GM19239 (cell line): ENCODE measurements around the gene C19orf12.
A peak's percentile ranks its signal among the peaks of the same experiment; 100 is the strongest.
"Not testable (repeated sequence)": the region's sequence is repeated elsewhere in the genome, so short reads cannot be mapped to it uniquely, and the experiment has no call there.

Source experiments
- DNase-seq: peaks from one replicate; pipeline ENCODE4 v3.0.0; 2011; ENCODE audit warnings: low spot score; ENCODE audit not compliant: insufficient read length
- FAIRE-seq: peaks from 2 replicates; lab custom pipeline; 2011; peaks lifted over from hg19 to GRCh38; lab: Jason Lieb, UNC

C19orf12 gene

DNA sequence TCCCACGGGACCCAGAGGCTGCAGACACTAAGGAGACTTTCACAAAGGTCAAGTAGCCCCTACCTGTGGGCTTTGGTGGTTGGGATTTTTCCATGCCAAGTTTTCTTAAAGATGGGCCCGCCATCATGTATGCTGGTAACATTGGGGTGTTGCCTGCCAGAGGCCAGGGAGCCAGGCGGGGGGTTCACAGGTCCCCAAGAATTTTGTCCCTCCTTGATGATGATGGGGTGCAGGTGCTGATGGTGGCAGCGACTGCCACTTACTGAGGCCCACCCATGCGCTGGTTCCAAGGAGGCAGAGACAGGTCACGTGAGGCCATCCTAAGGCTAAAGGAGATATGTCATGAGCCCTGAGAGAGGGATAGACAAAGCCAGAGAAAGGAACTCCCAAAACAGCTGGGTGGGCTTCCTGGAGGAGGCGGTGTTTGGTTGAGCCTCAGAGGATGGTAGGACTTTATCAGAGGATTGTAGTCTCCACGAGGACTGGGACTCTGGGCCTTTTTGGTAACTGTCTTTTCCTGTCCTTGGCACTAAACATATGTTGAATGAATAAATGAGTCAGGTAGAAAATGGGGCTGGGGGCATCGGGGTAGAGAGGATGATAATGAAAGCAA lies 35.4 kb downstream of the C19orf12 start:
- no peak for FAIRE-seq

DNA sequence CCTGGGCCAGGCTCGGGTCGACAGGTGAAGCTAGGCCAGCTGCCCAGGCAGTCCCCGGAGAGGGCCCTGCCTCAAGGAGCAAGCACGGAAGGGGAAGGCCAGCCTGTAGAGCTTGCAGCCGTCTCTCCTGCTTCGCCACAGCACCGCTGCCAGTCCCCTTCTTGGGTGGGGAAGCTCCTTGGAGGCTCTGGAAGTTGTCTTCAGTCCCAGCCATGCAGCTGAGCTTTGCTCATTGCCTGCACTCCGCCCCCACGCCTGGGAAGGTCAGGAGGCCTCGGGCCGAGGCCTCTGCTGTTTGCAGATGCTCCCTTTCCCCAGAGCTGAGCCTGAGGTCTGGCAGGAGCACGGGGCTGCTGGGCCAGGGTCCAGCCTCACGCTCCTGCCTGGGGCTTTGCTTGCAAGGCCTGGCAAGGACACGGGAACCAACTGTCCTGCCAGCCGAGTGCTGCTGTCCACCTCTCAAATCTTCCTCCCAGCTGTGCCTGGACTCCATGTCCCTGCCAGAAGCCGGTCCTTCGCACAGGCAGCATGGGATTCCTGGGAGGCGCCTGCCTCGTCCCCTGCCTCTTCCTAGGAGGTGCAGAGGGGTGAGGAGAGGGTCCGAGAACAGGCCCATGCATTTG lies 36.5 kb downstream of the C19orf12 start:
- no peak for DNase-seq
- no peak for FAIRE-seq

More for the DNA sequence above, 35.4 kb downstream of the C19orf12 start:
- no peak for DNase-seq

DNA sequence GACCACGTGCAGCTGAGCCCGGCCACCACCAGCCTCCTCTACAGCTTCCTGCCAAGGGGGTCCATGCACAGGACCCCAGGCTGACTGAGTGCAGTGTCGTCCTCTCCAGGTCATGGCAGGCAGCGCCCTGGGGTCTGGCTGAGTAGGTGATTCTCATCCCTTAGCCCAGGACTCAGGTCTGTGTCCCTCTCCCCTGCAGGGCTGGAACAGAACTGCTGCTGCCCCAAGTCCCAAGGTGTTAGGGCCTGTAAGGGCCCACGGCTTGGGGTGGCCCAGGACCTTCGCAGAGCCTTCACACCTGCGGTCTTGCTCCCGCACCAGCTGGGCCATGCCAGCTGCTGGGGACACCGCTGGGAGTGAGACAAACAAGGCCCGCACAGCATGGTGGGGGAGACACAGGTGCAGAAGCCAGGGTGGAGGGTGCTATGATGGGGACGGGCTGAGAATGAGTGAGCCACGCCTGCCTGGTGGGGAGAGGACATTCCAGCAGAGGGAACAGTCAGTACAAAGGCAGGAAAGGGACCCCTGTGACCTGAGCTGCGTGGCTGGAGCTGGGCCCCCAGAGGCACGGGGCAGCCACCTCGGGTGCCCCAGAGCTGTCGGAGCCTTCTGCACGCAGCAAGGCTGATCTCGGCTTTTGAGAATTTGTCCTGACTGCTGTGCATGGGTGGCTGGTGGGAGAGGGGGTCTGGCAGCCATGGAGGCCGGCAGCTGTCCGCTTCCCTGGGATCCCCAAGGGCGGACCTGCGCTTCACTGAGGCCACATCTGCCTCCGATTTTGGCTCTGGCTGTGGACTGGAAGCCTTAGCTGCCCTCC lies 37.9 kb downstream of the C19orf12 start:
- DNase-seq (no peak), FAIRE-seq (no peak)

DNA sequence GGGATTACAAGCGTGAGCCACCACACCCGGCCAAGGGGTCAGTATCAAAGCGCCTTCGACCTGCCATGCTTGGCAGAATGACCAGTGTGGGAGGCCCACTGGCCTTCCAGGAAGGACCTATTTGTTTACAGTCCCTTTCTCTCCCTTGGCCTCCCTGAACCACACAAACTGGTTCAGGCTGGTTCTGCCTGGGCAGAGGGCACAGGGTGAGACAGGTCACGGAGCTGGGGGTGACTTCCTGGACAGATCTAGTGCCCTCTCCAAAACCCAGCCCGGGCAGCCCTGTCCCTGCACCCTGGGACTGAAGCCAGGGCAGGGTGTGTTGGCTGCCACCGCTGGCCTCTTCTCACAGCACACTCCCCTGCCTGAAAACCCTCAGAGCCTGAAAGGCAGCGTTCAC lies 38.5 kb downstream of the C19orf12 start:
- FAIRE-seq (no peak), DNase-seq (no peak)

DNA sequence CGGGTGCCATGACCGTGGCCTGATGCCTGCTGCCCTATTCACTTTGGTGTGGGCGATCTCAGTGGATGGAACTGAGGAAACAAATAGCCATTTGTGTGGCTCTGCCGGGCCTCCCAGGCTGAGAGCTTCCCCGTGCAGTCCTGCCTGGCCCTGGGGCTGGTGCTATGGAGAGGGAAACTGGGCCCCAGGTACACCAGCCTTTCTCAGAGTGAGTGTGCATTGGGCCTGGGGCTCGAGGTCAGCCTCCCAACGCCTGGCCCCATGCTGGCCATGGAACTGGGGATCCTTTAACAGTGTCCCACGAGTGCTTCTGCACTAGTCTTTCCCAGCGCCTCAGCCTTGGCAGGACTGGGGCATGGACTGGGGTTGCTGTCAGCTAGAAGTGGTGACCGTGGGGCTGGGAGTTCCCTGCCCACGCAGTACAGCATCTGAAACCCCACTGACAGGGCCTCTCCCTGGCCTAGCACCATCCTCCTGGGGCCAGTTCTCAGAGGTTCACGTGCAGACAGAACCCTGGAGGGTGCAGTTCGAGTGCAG lies 39.3 kb downstream of the C19orf12 start:
- FAIRE-seq (no peak), DNase-seq (no peak)

DNA sequence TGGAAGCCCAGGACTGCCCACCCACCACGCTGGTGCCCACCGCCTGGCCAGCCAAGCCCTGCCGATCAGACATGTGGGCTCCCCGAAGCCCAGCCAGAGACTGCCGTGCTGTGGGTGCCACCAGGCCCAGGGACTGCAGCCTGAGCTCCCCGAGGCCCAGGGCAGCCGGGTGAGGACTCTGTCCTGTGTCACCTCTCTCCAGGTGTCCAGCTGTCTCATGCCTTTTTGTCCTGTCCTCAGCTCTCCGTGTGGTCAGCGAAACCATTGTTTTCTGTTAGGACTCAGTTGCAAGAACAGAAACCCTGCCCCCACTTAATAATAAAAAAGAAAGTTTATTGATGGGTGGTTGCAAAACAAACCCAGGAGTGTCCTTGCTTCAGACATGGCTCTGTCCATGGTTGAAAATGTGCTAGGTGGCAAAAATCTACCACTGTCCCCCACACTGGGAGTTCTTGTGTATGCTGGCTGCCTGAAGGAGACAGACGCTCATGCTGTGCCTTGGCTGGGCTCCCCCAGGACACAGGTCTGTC lies 39.9 kb downstream of the C19orf12 start:
- no peak for FAIRE-seq
- no peak for DNase-seq

DNA sequence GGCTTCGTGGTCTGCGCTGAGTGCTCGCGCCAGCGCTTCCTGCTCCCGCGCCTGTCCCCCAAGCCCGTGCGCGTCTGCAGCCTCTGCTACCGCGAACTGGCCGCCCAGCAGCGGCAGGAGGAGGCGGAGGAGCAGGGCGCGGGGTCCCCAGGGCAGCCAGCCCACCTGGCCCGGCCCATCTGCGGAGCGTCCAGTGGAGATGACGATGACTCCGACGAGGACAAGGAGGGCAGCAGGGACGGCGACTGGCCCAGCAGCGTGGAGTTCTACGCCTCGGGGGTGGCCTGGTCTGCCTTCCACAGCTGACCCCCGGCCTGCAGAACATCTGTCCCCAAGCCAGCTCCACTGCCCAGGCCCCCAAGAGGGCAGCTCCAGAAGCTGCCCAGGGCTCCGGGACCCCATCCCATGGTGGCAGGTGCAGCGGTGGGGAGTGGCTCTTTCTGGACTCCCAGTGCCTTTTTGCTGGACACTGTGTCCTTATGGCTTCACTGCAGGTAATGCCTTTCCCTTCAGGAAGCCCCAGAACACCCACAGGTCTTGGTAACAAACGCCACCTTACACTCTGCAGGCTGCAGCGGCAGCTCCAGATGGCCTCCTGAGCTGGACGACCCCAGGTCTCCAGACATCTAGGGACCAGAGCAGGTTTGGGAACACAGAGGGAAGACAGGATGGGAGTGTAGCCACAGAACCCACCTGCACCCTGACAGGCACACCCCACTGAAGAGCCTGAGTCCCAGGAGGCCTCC lies 40.5 kb downstream of the C19orf12 start:
- FAIRE-seq (no peak), DNase-seq (no peak)

DNA sequence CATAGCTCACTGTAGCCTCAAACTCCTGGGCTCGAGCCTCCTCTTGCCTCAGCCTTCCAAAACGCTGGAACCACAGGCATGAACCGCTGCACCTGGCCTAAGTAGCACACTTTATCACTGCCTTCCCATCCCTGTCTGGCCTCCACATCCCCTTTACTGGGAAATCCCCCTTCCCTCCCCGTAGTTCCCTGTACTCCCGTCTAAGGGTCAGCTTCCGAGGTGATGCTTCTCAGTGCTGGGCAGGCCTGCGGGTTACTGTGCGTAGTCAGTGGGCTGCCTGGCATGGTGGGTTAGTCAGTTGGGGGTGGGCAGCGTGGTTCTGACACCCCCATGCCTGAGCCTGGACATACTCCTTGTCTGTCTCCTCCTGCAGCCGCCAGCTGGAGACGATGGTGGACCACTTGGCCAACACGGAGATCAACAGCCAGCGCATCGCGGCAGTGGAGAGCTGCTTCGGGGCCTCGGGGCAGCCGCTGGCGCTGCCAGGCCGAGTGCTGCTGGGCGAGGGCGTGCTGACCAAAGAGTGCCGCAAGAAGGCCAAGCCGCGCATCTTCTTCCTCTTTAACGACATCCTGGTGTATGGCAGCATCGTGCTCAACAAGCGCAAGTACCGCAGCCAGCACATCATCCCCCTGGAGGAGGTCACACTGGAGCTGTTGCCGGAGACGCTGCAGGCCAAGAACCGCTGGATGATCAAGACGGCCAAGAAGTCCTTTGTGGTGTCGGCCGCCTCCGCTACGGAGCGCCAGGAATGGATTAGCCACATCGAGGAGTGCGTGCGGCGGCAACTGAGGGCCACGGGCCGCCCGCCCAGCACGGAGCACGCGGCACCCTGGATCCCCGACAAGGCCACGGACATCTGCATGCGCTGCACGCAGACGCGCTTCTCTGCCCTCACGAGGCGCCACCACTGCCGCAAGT lies 41.4 kb downstream of the C19orf12 start:
- DNase-seq (no peak), FAIRE-seq (no peak)

DNA sequence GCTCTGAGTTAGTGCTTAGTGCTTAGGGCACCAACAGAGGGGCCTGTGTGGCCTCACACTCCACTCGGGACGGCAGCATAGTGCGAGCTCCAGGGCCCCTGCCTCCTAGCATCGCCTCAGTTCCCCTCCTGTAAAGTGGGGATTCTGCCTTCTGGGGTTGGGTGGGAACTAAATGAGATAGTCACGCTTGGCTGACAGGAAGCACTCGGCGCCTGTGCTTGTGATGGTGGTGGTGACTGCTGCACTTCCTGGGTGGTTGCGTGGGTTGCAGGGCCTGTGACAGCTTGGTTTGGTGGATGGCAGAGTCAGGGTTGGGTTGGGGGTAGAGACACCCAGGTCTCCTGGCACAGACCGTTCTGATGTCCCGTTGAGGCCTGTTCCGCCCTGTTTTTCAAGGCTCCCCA lies 42.1 kb downstream of the C19orf12 start:
- DNase-seq (peak; percentile 65), FAIRE-seq (peak; percentile 88)

DNA sequence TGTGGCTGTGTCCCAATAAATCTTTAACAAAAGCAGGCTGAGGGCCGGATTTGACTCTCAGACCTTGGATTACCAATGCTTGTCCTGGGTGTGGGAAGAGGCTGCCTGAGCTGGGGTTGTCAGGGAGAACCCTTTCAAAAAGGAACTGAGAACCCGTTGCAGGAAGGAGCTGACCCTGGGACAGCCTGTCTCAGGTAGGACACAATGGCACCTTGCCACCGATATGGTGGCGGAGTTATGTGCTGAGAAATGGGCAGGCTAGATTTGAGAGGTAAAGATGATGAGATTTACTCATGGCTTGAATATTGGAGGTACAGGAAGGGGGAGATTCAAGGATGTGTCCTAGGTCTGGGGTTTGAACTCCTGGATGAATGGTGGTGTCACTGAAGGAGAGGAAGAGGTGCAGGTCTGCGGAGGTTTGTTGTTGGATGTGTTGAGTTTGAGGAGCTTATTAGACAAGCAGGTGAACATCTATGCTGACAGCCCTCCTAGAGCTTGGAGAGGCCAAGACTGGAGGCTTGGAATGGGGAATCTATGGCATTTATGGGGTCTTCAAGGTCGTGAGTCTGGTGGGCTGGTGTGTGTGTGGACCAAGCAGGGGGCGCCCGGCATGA lies 42.6 kb downstream of the C19orf12 start:
- FAIRE-seq (no peak), DNase-seq (no peak)

DNA sequence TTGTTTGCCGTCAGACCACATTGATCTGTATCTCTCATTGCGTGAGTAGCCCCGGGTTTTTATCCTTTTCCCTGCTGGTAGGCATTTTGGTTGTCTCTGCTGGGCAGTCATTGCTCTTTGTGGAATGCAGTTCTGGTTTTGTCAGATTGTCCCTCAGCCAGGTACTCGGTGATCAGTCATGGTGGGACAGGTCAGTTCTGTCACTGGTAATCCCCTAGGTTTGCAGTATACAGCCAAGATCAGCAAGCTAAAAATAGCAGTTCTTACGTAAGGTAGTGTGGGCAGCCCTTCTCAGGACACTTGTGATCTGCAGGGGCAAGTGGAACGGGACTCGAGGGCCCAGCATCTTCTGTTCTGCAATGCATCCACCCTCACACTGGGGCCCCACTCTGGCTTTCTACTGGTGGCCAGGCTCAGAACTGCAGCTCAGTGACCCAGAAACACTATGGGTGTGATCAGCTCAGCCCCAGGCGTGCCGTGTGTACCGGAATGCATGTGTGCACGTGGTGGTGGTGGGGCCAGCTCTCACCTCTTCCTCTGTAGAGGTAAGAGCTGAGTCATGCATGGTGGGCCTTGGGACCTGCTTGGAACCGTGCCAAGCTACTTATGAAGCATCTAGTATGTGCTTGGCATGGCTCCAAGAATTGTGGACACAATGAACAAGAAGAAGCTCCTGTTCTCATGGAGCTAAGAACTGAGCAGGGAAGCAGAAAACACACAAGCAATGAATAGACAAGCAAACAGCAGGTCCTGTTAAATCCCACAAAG lies 43.5 kb downstream of the C19orf12 start:
- FAIRE-seq = peak; percentile 98

DNA sequence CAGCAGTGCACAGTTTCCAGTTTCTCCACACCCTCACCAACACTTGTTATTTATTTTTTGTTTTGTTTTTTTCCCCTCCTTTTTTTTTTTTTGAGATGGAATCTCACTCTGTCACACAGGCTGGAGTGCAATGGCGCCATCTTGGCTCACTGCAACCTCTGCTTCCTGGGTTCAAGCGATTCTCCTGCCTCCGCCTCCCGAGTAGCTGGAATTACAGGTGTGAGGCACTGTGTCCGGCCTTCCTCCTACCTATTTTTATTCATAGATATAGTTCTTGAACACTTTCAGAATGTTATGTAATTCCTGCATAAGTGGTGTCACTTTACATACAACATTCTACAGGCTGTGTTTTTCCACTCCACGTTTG lies 44.1 kb downstream of the C19orf12 start:
- DNase-seq, FAIRE-seq: not testable (repeated sequence)

More for the DNA sequence above, 43.5 kb downstream of the C19orf12 start:
- DNase-seq = peak; percentile 74

DNA sequence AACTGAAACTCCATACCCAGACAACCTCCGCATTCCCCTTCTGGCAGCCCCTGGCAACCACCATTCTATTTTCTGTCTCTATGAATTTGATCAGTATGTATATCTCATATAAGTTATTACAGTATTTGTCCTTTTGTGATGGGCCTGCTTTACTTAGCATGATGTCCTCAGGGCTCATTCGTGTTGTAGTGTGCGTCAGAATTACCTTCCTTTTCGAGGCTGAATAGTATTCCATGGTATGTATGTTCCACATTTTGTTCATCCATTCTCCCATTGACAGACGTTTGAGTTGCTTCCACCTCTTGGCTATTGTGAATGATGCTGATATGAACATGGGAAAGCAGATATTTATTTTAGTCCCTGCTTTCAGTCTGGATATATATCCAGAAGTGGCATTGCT lies 44.8 kb downstream of the C19orf12 start:
- DNase-seq = no peak
- FAIRE-seq = no peak

DNA sequence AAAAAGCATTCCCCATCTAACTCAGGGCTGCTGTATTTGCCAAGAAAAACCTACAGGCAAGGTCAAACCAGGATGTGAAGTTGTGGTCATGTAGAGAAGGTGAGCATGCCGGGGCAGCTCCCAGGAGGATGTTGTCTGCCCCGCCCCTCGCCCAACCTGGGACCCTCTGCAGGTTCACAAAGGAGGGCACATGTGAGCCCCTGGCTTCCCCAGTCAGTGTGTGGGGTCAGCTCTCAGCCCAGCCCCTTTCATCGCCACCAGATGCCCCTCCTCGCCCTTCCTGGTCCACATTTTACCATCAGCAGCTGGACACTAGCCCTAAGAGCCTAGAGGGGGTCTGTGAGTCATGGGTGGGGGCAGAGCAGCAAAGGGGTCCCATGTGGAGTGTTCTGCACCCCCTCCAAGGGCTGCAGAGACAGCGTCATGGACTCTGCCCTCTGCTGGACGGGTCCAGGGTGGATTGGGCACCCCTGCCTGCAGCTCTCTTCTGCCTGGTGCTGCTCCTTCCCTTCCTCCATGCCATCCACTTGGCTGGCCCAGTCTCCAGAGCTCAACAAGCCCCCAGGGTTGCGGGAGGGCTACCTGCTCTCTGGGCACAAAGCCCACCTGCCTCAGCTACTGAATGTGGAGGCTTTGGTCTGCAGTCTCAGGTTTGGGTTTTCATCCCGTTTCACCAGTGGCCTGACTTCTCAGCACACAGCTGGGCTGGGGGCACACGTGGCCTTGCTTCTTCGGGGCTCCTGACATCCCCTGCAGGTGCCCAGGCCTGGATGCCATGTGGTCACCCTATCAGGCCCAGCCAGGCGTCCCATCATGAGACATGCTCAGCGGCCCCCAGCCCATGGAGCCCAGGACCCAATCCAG lies 46.1 kb downstream of the C19orf12 start:
- DNase-seq (no peak), FAIRE-seq (no peak)

DNA sequence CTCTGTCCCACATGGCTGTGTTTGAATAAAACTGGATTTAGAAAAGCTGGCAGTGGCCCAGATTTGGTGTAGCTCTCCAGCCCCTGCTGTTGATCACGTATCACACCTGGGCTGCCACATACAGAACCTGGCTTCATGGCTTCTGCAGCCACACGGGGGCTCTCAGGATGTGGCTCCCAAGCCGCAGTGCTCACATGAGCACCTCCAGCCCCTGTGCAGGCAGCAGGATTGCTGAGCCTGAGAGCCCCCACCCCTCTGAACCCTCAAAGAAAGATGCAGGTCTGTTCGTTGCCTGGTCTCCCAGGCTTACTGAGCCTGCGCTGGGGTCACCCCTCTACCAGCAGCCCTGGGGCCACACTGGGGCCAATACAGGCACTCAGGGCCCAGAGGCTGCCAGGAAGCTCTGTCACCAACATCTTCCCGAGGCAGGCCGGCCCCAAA lies 47.1 kb downstream of the C19orf12 start:
- no peak for FAIRE-seq
- no peak for DNase-seq

DNA sequence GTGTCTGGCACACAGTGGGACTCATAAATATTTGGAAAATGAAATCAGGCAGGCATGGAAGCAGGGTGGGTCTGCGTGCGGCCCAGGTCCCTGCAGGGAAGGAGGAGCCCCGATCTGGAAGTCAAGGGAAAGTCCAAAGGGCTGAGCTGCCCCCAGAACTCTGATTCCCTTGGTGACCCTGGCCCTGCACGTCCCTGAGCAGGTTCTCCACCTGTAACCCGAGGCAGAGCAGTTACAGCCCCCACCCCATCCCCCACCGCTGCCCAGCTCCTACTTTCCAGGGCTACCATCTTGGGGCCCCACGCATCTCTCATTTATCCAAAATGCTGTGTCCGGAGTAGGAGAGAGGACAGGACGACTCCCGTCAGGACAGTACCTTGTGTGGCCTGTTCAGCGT lies 47.7 kb downstream of the C19orf12 start:
- DNase-seq (no peak), FAIRE-seq (no peak)
